ENCODE results near the gene TMEM89.

DNA sequence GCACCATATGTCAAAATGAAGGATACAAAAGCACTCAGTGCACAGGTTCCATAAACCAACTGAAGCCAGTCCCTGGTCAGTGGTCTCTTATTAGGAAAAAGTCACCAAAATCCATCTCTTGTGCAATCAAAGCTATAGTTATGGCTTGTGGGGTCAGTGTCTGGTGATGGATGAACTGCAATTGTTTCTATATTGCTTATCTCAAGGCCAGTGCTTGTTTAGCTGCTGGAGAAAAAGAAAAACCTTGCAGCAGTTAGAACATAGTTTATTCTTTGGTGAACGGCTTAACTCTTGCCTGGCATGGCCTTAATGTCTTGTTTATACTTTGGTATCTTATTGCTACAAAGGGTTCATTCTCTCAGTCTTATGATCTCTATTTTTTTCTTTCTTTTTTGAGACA lies 9.3 kb downstream of the TMEM89 start:
- TF ChIP-seq CEBPB (IDR thresholded peaks at IDR 0.05), result no peak
- TF ChIP-seq, protein P1, sequence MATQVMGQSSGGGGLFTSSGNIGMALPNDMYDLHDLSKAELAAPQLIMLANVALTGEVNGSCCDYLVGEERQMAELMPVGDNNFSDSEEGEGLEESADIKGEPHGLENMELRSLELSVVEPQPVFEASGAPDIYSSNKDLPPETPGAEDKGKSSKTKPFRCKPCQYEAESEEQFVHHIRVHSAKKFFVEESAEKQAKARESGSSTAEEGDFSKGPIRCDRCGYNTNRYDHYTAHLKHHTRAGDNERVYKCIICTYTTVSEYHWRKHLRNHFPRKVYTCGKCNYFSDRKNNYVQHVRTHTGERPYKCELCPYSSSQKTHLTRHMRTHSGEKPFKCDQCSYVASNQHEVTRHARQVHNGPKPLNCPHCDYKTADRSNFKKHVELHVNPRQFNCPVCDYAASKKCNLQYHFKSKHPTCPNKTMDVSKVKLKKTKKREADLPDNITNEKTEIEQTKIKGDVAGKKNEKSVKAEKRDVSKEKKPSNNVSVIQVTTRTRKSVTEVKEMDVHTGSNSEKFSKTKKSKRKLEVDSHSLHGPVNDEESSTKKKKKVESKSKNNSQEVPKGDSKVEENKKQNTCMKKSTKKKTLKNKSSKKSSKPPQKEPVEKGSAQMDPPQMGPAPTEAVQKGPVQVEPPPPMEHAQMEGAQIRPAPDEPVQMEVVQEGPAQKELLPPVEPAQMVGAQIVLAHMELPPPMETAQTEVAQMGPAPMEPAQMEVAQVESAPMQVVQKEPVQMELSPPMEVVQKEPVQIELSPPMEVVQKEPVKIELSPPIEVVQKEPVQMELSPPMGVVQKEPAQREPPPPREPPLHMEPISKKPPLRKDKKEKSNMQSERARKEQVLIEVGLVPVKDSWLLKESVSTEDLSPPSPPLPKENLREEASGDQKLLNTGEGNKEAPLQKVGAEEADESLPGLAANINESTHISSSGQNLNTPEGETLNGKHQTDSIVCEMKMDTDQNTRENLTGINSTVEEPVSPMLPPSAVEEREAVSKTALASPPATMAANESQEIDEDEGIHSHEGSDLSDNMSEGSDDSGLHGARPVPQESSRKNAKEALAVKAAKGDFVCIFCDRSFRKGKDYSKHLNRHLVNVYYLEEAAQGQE (IDR thresholded peaks at IDR 0.05), result no peak
- TF ChIP-seq POLR2A (IDR thresholded peaks at IDR 0.05; ENCODE audit: low read length), result no peak
- TF ChIP-seq, protein P2, sequence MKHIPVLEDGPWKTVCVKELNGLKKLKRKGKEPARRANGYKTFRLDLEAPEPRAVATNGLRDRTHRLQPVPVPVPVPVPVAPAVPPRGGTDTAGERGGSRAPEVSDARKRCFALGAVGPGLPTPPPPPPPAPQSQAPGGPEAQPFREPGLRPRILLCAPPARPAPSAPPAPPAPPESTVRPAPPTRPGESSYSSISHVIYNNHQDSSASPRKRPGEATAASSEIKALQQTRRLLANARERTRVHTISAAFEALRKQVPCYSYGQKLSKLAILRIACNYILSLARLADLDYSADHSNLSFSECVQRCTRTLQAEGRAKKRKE (CRISPR knock-in tag; IDR thresholded peaks at IDR 0.05; ENCODE audit: low read depth), result no peak
- TF ChIP-seq, protein P3, sequence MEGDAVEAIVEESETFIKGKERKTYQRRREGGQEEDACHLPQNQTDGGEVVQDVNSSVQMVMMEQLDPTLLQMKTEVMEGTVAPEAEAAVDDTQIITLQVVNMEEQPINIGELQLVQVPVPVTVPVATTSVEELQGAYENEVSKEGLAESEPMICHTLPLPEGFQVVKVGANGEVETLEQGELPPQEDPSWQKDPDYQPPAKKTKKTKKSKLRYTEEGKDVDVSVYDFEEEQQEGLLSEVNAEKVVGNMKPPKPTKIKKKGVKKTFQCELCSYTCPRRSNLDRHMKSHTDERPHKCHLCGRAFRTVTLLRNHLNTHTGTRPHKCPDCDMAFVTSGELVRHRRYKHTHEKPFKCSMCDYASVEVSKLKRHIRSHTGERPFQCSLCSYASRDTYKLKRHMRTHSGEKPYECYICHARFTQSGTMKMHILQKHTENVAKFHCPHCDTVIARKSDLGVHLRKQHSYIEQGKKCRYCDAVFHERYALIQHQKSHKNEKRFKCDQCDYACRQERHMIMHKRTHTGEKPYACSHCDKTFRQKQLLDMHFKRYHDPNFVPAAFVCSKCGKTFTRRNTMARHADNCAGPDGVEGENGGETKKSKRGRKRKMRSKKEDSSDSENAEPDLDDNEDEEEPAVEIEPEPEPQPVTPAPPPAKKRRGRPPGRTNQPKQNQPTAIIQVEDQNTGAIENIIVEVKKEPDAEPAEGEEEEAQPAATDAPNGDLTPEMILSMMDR (IDR thresholded peaks at IDR 0.05), result no peak
- no peak for TF ChIP-seq RFX5 (IDR thresholded peaks at IDR 0.05)
- TF ChIP-seq BHLHE40 (IDR thresholded peaks at IDR 0.05; ENCODE audit: low read depth, low read length), result no peak
- TF ChIP-seq SREBF2 (IDR thresholded peaks at IDR 0.05), result no peak
- no peak for TF ChIP-seq ZNF302 (CRISPR knock-in tag; IDR thresholded peaks at IDR 0.05)
- no peak for TF ChIP-seq MAZ (IDR thresholded peaks at IDR 0.05; ENCODE audit: borderline replicate concordance, low read depth, low read length)
